OCI-LY3 (cell line): ENCODE measurements around the gene TLR9.

ENCODE experiments used
- H2AFZ ChIP-seq: fragments of 200-600, 300-600 bp; shearing (Covaris generic); 2 replicates; pipeline ENCODE4 v1.6.0; 2014; ENCODE audit warnings: antibody characterized with exemption, low read depth, low read length
- H3K27ac ChIP-seq: fragments of 200-600, 300-600 bp; sonication (generic); 2 replicates; pipeline ENCODE4 v1.5.1; 2014; ENCODE audit warnings: mild to moderate bottlenecking, low read length, moderate library complexity, mixed read lengths
- H3K27me3 ChIP-seq: fragments of 200-600, 300-600 bp; sonication (generic); 2 replicates; pipeline ENCODE4 v1.6.1; 2014; ENCODE audit warnings: low read depth, low read length, mixed read lengths
- H3K36me3 ChIP-seq: fragments of 200-600, 300-600 bp; sonication (generic); replicated peaks from 2 replicates; pipeline ENCODE3; 2014; ENCODE audit warnings: low read depth, low read length, mixed read lengths
- H3K4me1 ChIP-seq: fragments of 300-600, 200-600 bp; sonication (generic); 2 replicates; pipeline ENCODE4 v1.6.1; 2014; ENCODE audit warnings: low read length, mixed read lengths
- H3K4me2 ChIP-seq: fragments of 200-600, 300-600 bp; sonication (generic); 2 replicates; pipeline ENCODE4 v1.6.1; 2014; ENCODE audit warnings: low read length, mixed read lengths
- H3K4me3 ChIP-seq: fragments of 300-600, 200-600 bp; sonication (generic); 2 replicates; pipeline ENCODE4 v1.5.1; 2014; ENCODE audit warnings: antibody characterized with exemption, mild to moderate bottlenecking, low read length, moderate library complexity
- H3K79me2 ChIP-seq: fragments of 300-600, 200-600 bp; shearing (Covaris generic); 2 replicates; pipeline ENCODE4 v1.6.1; 2014; ENCODE audit warnings: mild to moderate bottlenecking, low read length, mixed read lengths
- H3K9ac ChIP-seq: fragments of 300-600, 200-600 bp; shearing (Covaris generic); 2 replicates; pipeline ENCODE4 v1.6.0; 2014; ENCODE audit warnings: mild to moderate bottlenecking, low read length, moderate library complexity
- H3K9me3 ChIP-seq: fragments of 200-600, 300-600 bp; shearing (Covaris generic); 2 replicates; pipeline ENCODE4 v1.6.1; 2014; ENCODE audit warnings: low read length, mixed read lengths; ENCODE audit not compliant: insufficient read depth
- H4K20me1 ChIP-seq: fragments of 200-600, 300-600 bp; sonication (generic); 2 replicates; pipeline ENCODE4 v1.6.1; 2016; ENCODE audit warnings: low read length, mixed read lengths; ENCODE audit not compliant: insufficient read depth
- EZH2phosphoT487 ChIP-seq: fragments of 200-600 bp; shearing (Covaris generic); IDR thresholded peaks from 2 replicates; pipeline ENCODE4 v1.6.1; 2018; ENCODE audit warnings: antibody characterized with exemption, mixed run types, low read depth
- TF ChIP-seq, protein P1 (sequence below): fragments of 200-600, 300-600 bp; sonication (generic); IDR thresholded peaks from 2 replicates; pipeline ENCODE4 v1.5.1; 2014; ENCODE audit warnings: antibody characterized with exemption, low read length, low read depth

Gene TLR9

DNA sequence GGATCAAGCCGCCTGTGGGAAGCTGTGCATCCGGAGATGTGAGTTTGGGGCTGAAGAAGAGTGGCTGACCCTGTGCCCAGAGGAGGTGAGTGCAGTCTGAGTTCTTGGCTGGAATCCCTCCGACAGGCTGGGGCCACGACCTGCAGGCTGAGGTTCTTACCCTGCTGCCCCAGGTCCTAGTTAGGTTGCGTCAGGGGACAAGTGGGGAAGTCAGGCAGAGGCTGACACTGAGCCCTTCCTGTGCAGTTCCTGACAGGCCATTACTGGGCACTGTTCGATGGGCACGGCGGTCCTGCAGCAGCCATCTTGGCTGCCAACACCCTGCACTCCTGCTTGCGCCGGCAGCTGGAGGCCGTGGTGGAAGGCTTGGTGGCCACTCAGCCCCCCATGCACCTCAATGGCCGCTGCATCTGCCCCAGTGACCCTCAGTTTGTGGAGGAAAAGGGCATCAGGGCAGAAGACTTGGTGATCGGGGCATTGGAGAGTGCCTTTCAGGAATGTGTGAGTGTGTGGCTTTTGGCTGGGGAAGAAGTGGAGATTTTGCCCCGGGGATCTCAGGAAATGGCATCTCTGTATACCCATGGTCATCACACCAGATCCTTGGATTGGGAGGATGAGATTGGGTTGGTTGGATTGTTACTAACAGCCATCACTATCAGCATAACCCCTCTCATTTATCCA is 21.4 kb upstream of the TLR9 start:
- Histone ChIP-seq H3K36me3 (peaks cover 16% of the 10 kb centered on the region), H3K4me3 (peak overlapping the region; percentile 79; the same call in 1 of the 2 replicates), H3K4me1 (peaks cover 44% of the 10 kb centered on the region), H3K27me3 (no peaks in the 10 kb centered on the region), H3K79me2 (no peaks in the 10 kb centered on the region), H3K9ac (no peak overlapping the region), H2AFZ (no peak overlapping the region), H4K20me1 (0 out of 2 replicates have a peak, but pooled peaks cover 9% of the 10 kb centered on the region), H3K27ac (no peak overlapping the region), H3K9me3 (0 out of 2 replicates have a peak, but pooled peaks cover 4% of the 10 kb centered on the region), H3K4me2 (peak overlapping the region; percentile 85)
- no peak for TF ChIP-seq EZH2phosphoT487
- TF ChIP-seq, protein P1, sequence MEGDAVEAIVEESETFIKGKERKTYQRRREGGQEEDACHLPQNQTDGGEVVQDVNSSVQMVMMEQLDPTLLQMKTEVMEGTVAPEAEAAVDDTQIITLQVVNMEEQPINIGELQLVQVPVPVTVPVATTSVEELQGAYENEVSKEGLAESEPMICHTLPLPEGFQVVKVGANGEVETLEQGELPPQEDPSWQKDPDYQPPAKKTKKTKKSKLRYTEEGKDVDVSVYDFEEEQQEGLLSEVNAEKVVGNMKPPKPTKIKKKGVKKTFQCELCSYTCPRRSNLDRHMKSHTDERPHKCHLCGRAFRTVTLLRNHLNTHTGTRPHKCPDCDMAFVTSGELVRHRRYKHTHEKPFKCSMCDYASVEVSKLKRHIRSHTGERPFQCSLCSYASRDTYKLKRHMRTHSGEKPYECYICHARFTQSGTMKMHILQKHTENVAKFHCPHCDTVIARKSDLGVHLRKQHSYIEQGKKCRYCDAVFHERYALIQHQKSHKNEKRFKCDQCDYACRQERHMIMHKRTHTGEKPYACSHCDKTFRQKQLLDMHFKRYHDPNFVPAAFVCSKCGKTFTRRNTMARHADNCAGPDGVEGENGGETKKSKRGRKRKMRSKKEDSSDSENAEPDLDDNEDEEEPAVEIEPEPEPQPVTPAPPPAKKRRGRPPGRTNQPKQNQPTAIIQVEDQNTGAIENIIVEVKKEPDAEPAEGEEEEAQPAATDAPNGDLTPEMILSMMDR: no peak

- Histone ChIP-seq H4K20me1 (0 out of 2 replicates have a peak, but pooled peaks cover 9% of the 10 kb centered on the region), H3K9me3 (0 out of 2 replicates have a peak, but pooled peaks cover 4% of the 10 kb centered on the region), H2AFZ (no peak overlapping the region), H3K9ac (peak overlapping the region; percentile 68), H3K27me3 (no peaks in the 10 kb centered on the region), H3K4me2 (peak overlapping the region; percentile 85), H3K27ac (no peak overlapping the region), H3K36me3 (peaks cover 12% of the 10 kb centered on the region), H3K4me3 (peak overlapping the region; percentile 79), H3K79me2 (no peaks in the 10 kb centered on the region), H3K4me1 (peaks cover 47% of the 10 kb centered on the region)
- TF ChIP-seq EZH2phosphoT487: no peak
- TF ChIP-seq, protein P1: no peak
Measured at GRCh38 chr3:52246264-52246620, 20.8 kb upstream of the TLR9 start.

DNA sequence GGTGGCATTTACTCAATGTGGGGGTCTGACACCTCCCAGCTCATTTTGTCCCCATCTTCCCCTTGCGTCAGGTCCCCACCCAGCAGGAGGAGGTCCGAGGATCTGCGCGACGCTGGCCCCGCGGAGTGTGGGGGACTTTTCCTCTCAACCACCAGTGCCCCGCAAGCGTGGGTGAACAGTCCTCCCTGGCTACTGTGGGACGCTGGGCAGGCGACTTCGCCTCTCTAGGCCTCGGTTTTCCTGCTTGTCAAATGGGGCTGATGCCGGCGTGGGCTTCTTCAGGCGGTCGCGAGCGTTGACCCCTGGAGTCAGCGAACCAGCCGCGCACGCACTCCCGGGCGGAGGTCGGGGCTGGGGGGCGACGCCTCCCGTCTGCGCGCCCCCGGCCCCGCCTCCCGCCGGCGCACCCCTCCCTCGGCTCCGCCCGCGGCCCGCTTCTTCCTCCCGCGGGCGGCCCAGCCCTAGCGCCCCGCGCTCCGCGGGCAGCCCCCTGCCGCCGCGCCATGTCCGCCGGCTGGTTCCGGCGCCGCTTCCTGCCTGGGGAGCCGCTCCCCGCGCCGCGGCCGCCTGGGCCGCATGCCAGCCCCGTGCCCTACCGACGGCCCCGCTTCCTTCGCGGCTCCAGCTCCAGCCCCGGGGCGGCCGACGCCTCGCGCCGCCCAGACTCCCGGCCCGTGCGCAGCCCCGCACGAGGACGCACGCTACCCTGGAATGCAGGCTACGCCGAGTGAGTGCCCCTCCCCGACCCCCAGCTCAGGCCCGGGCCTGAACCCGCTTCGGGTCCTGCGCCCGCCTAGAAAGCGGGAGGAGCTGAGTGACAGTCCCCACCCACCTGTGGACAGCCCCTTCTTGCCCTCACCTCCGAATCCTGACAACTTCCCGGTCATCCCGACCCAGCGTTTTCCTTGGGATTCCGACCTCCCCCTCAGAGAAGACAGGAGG is 20.1 kb upstream of the TLR9 start, which contains the start of gene PPM1M:
Gene PPM1M, plus strand, starts transcription at position 438 of the 942 bp plus-strand sequence. Its CDS starts 66 bp downstream, at position 504.
- H3K4me1 ChIP-seq: peaks cover 51% of the 10 kb centered on the region
- no peak for TF ChIP-seq EZH2phosphoT487
- TF ChIP-seq, protein P1: no peak
- H3K9ac ChIP-seq: peak within 1 kb of the TSS; percentile 68
- H3K9me3 ChIP-seq: 0 out of 2 replicates have a peak, but pooled peaks cover 4% of the 10 kb centered on the region
- no peaks in the 10 kb centered on the region for H3K27me3 ChIP-seq
- H3K27ac ChIP-seq: peak within 1 kb of the TSS; percentile 87
- peak within 1 kb of the TSS; percentile 85 for H3K4me2 ChIP-seq
- H2AFZ ChIP-seq: peak within 1 kb of the TSS; percentile 13; the same call in 1 of the 2 replicates
- 0 out of 2 replicates have a peak, but pooled peaks cover 3% of the 10 kb centered on the region for H3K79me2 ChIP-seq
- 0 out of 2 replicates have a peak, but pooled peaks cover 9% of the 10 kb centered on the region for H4K20me1 ChIP-seq
- H3K36me3 ChIP-seq: peaks cover 16% of the 10 kb centered on the region
- H3K4me3 ChIP-seq: peak within 1 kb of the TSS; percentile 79
